Breast epithelium (tissue), 3 donors: Measurements from ENCODE around the gene TOLLIP.

Experiments used
- POLR2A ChIP-seq: fragments of 450-650 bp; IDR thresholded peaks from one replicate; pipeline ENCODE4 v1.6.1; 2016; ENCODE audit warnings: antibody characterized with exemption, mild to moderate bottlenecking, moderate library complexity
- TF ChIP-seq, protein P1 (sequence below), 3 donors: fragments of 450-650 bp; IDR thresholded peaks; one replicate each; pipeline ENCODE4 v1.5.1; 2016 to 2017; ENCODE audit warnings: antibody characterized with exemption in 3 of 3, mild to moderate bottlenecking in 3 of 3, moderate library complexity in 3 of 3

DNA sequence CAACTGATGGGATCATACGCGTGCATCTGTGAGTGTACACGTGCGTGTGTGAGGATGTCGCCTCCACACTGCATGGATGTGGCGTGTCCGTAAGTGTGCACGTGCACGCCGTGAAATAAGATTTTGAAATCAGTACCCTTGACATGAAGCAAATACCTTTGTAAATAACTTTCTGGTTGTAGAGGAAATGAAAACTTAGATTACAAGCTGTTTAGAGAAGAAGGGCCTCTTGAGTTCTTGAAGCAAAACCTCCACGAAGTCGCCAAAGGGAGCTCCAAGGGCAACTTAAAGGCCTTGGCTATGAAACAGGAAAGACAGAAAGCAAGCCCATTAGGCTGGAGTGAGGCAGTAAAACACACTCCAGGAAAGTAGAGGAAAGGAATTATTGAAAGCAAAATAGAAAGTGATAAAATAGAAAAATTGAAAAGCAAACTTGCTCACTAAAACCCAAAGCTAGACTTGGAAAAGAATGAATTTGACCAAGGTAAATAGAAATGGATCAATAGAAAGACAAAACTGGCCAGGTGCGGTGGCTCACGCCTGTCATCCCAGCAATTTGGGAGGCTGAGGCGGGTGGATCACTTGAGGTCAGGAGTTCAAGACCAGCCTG lies 29.7 kb upstream of the TOLLIP start:
- TF ChIP-seq POLR2A: no peak
- TF ChIP-seq, protein P1, sequence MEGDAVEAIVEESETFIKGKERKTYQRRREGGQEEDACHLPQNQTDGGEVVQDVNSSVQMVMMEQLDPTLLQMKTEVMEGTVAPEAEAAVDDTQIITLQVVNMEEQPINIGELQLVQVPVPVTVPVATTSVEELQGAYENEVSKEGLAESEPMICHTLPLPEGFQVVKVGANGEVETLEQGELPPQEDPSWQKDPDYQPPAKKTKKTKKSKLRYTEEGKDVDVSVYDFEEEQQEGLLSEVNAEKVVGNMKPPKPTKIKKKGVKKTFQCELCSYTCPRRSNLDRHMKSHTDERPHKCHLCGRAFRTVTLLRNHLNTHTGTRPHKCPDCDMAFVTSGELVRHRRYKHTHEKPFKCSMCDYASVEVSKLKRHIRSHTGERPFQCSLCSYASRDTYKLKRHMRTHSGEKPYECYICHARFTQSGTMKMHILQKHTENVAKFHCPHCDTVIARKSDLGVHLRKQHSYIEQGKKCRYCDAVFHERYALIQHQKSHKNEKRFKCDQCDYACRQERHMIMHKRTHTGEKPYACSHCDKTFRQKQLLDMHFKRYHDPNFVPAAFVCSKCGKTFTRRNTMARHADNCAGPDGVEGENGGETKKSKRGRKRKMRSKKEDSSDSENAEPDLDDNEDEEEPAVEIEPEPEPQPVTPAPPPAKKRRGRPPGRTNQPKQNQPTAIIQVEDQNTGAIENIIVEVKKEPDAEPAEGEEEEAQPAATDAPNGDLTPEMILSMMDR (IDR thresholded peaks at IDR 0.05): no peak
